HEK293 (cell line): ENCODE measurements around the gene RETREG3.

Experiments used
- CTCF ChIP-seq: fragments of 450-650 bp; formaldehyde crosslinking; IDR thresholded peaks from 2 replicates; pipeline ENCODE4 v1.5.1; 2016; ENCODE audit warnings: missing biosample characterization, missing genetic modification characterization
- KLF7 ChIP-seq: fragments of 450-650 bp; formaldehyde crosslinking; IDR thresholded peaks from 2 replicates; pipeline ENCODE4 v1.5.1; 2016; ENCODE audit warnings: missing biosample characterization, missing genetic modification characterization, borderline replicate concordance
- REPIN1 ChIP-seq: fragments of 450-650 bp; formaldehyde crosslinking; IDR thresholded peaks from 2 replicates; pipeline ENCODE4 v1.5.1; 2017; ENCODE audit warnings: missing biosample characterization, missing genetic modification characterization, low read depth
- REST ChIP-seq: fragments of 450-650 bp; formaldehyde crosslinking; IDR thresholded peaks from 2 replicates; pipeline ENCODE4 v1.5.1; 2016; ENCODE audit warnings: missing biosample characterization, missing genetic modification characterization
- TRIM28 ChIP-seq: IDR thresholded peaks from 2 replicates; pipeline ENCODE4 v1.6.1; 2011; ENCODE audit warnings: low read length, control low read depth, borderline replicate concordance
- ZBTB7A ChIP-seq: fragments of 450-650 bp; formaldehyde crosslinking; IDR thresholded peaks from 2 replicates; pipeline ENCODE4 v1.5.1; 2016; ENCODE audit warnings: low read depth, missing biosample characterization, missing genetic modification characterization
- ZEB2 ChIP-seq: fragments of 450-650 bp; formaldehyde crosslinking; IDR thresholded peaks from 2 replicates; pipeline ENCODE4 v1.5.1; 2016; ENCODE audit warnings: missing biosample characterization, missing genetic modification characterization
- ZNF121 ChIP-seq: fragments of 450-650 bp; formaldehyde crosslinking; IDR thresholded peaks from 2 replicates; pipeline ENCODE4 v1.5.1; 2016; ENCODE audit warnings: missing biosample characterization, missing genetic modification characterization
- ZNF157 ChIP-seq: fragments of 450-650 bp; formaldehyde crosslinking; IDR thresholded peaks from 2 replicates; pipeline ENCODE4 v1.5.1; 2016; ENCODE audit warnings: missing biosample characterization, missing genetic modification characterization
- ZNF530 ChIP-seq: fragments of 450-650 bp; formaldehyde crosslinking; IDR thresholded peaks from 2 replicates; pipeline ENCODE4 v1.5.1; 2016; ENCODE audit warnings: low read depth, missing biosample characterization, missing genetic modification characterization
- ZNF639 ChIP-seq: fragments of 450-650 bp; formaldehyde crosslinking; IDR thresholded peaks from 2 replicates; pipeline ENCODE4 v1.5.1; 2016; ENCODE audit warnings: missing biosample characterization, missing genetic modification characterization

GRCh38 chr17:42547001-42547461, 62.1 kb downstream of the RETREG3 start:
- no peak for TF ChIP-seq CTCF (tag by site-specific recombination)
- TF ChIP-seq ZBTB7A (tag by site-specific recombination): no peak
- no peak for TF ChIP-seq KLF7 (tag by site-specific recombination)
- TF ChIP-seq REPIN1 (tag by site-specific recombination): no peak
- TF ChIP-seq ZEB2 (tag by site-specific recombination): no peak
- no peak for TF ChIP-seq ZNF639
- TF ChIP-seq ZNF530 (tag by site-specific recombination): no peak
- TF ChIP-seq ZNF157 (tag by site-specific recombination): no peak
- TF ChIP-seq TRIM28: no peak
- TF ChIP-seq REST: no peak
- no peak for TF ChIP-seq ZNF121 (tag by site-specific recombination)
